ENCODE data around the gene TMEM31. TPM values are rescaled to one million over a fixed set of nuclear protein-coding genes. Genes with fewer than 3 reads are reported as not detected.

Gene TMEM31
- total and polyA plus RNA-seq, 2 donors (not counting 3 experiments of a cell fraction or from before 2014, with no cell fraction given) = not detected

DNA sequence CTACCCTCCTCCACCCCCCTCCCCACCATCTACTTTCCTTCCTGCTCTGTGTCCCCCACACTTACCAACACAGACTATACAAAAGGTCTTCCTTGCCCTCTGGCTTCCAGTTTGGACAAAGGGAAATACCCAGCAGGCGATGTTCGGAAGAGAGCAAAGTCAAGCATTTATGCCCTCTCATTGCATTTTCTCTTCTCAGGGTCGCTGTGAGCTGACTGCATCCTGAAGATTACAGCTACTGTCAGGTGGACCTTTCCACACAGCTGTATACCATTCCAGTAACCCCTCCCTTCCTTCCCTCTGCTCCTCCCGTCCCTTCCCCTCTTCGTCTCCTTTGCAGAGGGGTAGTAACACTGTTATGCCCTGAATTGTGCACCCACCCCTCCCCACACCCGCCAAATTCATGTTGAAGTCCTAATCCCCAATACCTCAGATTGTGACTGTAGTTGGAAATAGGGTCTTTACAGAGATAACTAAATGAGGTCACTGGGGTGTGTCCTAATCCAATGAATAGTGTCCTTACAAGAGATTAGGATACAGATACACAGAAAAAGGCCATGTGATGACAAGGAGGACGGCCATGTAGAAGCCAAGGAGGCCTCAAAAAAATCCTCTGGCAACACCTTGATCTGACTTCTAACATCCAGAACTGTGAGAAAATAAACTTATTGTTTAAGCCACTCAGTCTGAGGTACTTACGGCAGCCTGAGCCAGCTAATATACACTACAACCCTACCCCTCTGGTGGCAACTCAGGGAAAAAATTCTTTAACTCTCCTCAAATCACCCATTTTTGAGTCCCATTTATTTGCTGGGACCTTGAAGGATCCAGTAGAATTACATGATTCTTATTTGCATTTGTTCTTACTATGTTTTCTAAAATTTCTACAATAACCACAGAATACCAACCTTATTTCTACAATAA is 35.9 kb upstream of the TMEM31 start:
- H3K9me1 ChIP-seq (replicated peaks; ENCODE audit: control insufficient read depth, extremely low read depth, insufficient read depth, low read length) = no peaks in the 10 kb centered on the region
- no peak overlapping the region for H2AFZ ChIP-seq (ENCODE audit: low read depth, low read length)
- BruUV-seq (replicated peaks) = no TSS peak
- H4K20me1 ChIP-seq (replicated peaks; ENCODE audit: control insufficient read depth, extremely low read depth, insufficient read depth, low read length) = no peaks in the 10 kb centered on the region
- H3K4me3 ChIP-seq (replicated peaks in 1 of 3; ENCODE audit: insufficient read depth in 1 of 3, low read depth in 1 of 3, low read length in 3 of 3) = no peak overlapping the region
- peaks cover 3 to 5% of the 10 kb centered on the region in 2 experiments for H3K36me3 ChIP-seq (ENCODE audit: control insufficient read depth in 2 of 2, extremely low read depth in 1 of 2, insufficient read depth in 2 of 2, low read length in 2 of 2)
- H3K27me3 ChIP-seq (ENCODE audit: control insufficient read depth in 2 of 2, insufficient read depth in 2 of 2, low read length in 2 of 2) = no peaks in the 10 kb centered on the region
- H3K27ac ChIP-seq (ENCODE audit: insufficient read depth, low read depth, low read length) = no peak overlapping the region
- FAIRE-seq (no peak), DNase-seq (ENCODE audit: low read depth, low spot score) (no peak)
- no peak overlapping the region for H3K9ac ChIP-seq (replicated peaks; ENCODE audit: extremely low read depth, insufficient read depth, low read length)
- no peaks in the 10 kb centered on the region for H3K9me3 ChIP-seq (replicated peaks; ENCODE audit: control insufficient read depth, insufficient read depth, low read length)
- dilution Hi-C loops (cut with MboI; ENCODE audit: extremely low pct_ligation_motif_present, low sequenced_read_pairs) (no loop called here), intact Hi-C loops (cut with micrococcal nuclease) (loop anchor here (5.0 kb wide), 1 partner anchor 87 kb away; the partner anchor contains the start of gene TCEAL4)
- TF ChIP-seq, protein P1, sequence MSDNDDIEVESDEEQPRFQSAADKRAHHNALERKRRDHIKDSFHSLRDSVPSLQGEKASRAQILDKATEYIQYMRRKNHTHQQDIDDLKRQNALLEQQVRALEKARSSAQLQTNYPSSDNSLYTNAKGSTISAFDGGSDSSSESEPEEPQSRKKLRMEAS (IDR thresholded peaks at IDR 0.05; ENCODE audit: insufficient read depth, insufficient read length) = no peak
- TF ChIP-seq POLR2AphosphoS5 (IDR thresholded peaks at IDR 0.05; ENCODE audit: insufficient read depth, low read depth, low read length) = no peak
- TF ChIP-seq, protein P2, sequence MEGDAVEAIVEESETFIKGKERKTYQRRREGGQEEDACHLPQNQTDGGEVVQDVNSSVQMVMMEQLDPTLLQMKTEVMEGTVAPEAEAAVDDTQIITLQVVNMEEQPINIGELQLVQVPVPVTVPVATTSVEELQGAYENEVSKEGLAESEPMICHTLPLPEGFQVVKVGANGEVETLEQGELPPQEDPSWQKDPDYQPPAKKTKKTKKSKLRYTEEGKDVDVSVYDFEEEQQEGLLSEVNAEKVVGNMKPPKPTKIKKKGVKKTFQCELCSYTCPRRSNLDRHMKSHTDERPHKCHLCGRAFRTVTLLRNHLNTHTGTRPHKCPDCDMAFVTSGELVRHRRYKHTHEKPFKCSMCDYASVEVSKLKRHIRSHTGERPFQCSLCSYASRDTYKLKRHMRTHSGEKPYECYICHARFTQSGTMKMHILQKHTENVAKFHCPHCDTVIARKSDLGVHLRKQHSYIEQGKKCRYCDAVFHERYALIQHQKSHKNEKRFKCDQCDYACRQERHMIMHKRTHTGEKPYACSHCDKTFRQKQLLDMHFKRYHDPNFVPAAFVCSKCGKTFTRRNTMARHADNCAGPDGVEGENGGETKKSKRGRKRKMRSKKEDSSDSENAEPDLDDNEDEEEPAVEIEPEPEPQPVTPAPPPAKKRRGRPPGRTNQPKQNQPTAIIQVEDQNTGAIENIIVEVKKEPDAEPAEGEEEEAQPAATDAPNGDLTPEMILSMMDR (IDR thresholded peaks at IDR 0.05; ENCODE audit: extremely low read depth in 1 of 2, insufficient read depth in 1 of 2, low read depth in 1 of 2, low read length in 2 of 2) = no peak
- no peak for TF ChIP-seq GATA2 (IDR thresholded peaks at IDR 0.05; ENCODE audit: insufficient read depth, insufficient read length, low read depth, low read length)
- no peak for TF ChIP-seq EZH2 (IDR thresholded peaks at IDR 0.05; ENCODE audit: borderline replicate concordance, low read depth, low read length, severe bottlenecking)
- TF ChIP-seq MYC (IDR thresholded peaks at IDR 0.05; ENCODE audit: low read depth, low read length) = no peak
- no peak for TF ChIP-seq FOS (IDR thresholded peaks at IDR 0.05; ENCODE audit: borderline replicate concordance, insufficient read depth, low read length)
- TF ChIP-seq POLR2A (IDR thresholded peaks at IDR 0.05; ENCODE audit: low read depth, low read length) = no peak
- TF ChIP-seq JUN (IDR thresholded peaks at IDR 0.05; ENCODE audit: borderline replicate concordance, insufficient read depth, insufficient read length, low read depth) = no peak
- H3K4me2 ChIP-seq (ENCODE audit: insufficient read depth, low read length) = no peak overlapping the region
- ChIA-PET POLR2A (no interaction called here), CTCF (no interaction called here)
- H3K79me2 ChIP-seq (ENCODE audit: control insufficient read depth, insufficient read depth, low read length) = peaks cover 1% of the 10 kb centered on the region
- no peaks in the 10 kb centered on the region for H3K4me1 ChIP-seq (ENCODE audit: control insufficient read depth, extremely low read depth, insufficient read depth, low read length)
